Activated CD8-positive, alpha-beta memory T cell treated with anti-CD3 and anti-CD28 coated beads, Interleukin-2, amount 50 U/mL, for 24 hours (primary cell): ENCODE measurements around the gene C2CD2L.
"Not testable (repeated sequence)": the region's sequence is repeated elsewhere in the genome, so short reads cannot be mapped to it uniquely, and the experiment has no call there.

Source experiments
- DNase-seq: peaks from one replicate; pipeline ENCODE4 v3.0.0-alpha.2; 2020; ENCODE audit errors: extremely low read depth

The C2CD2L gene

GRCh38 chr11:119152043-119152442 is 44.9 kb downstream of the C2CD2L start:
- DNase-seq: no peak

GRCh38 chr11:119152604-119153003 is 45.5 kb downstream of the C2CD2L start:
- DNase-seq: no peak

DNA sequence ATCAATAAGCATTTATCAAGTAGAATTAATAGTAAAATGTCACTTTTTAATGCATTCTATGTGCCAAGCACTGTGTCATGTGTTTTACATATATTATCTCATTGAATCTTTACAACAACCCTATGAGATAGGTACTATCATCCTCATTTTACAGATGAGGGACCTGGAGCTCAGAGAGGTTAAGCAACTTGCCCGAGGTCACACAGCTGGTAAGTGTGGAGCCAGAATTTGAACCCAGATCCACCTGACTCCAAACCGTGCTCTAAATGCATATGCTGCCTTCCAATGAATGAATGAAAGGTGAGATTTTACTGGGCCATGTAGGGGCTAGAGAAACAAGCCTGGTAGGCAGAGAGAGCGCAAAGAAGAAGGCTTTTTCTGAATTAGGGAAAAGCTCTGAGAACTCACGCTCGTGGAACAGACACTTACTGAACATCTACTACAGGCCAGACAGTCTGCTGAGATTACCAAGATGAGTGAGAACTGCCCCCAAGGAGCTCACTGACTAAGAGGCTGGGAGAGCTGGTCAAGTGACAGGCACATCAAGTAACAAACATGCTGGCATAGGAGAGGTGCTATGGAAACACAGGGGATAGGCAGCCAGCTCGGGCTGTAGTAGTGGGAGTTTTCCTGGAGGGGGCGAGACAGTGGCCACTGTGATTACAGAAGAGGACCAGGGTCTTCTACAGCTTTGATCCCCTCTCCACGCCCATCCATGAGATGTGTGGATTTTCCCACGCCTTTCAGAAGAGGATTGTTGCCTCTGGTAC is 46.1 kb downstream of the C2CD2L start:
- DNase-seq: no peak

DNA sequence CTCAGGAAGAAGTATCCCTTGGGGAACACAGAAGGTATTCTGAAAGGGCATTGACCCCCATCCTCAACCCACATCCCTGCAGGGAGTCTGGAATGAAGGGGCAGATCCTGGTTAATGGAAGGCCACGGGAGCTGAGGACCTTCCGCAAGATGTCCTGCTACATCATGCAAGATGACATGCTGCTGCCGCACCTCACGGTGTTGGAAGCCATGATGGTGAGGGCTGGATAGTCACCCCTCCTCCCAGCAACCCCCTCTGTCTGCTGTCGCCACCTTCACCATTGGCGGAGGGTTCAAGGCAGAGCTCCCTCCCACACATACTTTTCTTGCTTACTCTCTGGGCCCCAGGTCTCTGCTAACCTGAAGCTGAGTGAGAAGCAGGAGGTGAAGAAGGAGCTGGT is 47.0 kb downstream of the C2CD2L start:
- DNase-seq: no peak

- no peak for DNase-seq
Measured at GRCh38 chr11:119155733-119156492, 48.8 kb downstream of the C2CD2L start.

DNA sequence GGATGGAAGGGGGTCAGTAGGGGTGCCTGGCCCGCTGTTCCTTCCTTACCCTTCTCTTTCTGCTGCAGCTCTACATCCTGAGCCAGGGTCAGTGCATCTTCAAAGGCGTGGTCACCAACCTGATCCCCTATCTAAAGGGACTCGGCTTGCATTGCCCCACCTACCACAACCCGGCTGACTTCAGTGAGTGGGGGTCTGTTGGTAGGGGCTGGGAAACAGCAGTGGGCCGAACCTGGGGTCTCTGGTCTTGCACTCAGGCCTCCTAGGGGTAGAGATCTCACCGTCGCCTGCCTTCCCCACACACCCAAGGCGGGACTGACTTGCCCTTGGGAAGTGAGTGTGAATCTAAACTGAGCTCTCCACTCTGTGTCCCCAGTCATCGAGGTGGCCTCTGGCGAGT is 49.4 kb downstream of the C2CD2L start:
- DNase-seq: no peak

- DNase-seq: no peak
Measured at GRCh38 chr11:119157063-119157462, 49.9 kb downstream of the C2CD2L start.

DNA sequence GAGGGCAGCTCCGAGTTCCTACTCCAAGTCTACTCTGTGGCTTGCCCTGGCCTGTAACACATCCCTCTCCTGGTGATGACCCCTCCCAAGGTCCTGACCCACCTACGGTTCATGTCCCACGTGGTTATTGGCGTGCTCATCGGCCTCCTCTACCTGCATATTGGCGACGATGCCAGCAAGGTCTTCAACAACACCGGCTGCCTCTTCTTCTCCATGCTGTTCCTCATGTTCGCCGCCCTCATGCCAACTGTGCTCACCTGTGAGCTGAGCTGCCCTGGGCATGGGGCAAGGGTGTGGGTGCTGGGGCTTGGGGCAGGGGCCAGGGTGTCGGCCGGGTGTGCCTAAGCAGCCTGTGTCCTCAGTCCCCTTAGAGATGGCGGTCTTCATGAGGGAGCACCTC is 51.3 kb downstream of the C2CD2L start:
- no peak for DNase-seq

DNA sequence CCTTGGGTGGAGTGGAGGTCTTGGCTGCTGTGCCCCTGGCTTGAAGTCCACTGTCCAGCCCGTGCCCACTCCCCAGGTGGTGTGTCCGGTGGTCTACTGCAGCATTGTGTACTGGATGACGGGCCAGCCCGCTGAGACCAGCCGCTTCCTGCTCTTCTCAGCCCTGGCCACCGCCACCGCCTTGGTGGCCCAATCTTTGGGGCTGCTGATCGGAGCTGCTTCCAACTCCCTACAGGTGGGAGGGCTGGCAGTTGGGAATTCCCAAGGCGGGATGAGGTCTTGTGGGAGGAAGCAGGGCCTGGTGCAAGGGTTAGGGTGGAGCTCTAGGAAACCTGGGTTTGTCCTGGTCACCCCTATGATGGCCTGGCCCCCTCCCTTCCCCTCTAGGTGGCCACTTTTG is 53.0 kb downstream of the C2CD2L start:
- DNase-seq: no peak

DNA sequence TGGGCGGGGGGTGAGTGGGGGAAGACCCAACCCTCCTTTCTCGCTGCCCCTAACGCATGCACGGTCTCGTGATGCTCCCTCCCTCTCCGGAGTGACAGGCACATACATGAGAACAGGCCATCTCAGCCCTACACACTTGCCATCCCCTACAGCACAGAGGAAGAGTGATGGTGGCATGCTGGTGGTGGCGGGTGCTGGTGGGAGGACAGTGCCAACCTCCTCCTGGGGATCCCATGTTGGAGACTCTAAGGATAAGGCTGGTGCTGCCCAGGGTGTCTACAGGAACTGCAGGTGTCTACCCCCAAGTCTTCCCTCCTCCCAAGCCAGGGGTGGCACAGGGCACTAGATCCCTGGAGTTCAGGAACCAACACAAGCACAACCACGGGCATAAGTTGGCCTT is 54.7 kb downstream of the C2CD2L start:
- no peak for DNase-seq

DNA sequence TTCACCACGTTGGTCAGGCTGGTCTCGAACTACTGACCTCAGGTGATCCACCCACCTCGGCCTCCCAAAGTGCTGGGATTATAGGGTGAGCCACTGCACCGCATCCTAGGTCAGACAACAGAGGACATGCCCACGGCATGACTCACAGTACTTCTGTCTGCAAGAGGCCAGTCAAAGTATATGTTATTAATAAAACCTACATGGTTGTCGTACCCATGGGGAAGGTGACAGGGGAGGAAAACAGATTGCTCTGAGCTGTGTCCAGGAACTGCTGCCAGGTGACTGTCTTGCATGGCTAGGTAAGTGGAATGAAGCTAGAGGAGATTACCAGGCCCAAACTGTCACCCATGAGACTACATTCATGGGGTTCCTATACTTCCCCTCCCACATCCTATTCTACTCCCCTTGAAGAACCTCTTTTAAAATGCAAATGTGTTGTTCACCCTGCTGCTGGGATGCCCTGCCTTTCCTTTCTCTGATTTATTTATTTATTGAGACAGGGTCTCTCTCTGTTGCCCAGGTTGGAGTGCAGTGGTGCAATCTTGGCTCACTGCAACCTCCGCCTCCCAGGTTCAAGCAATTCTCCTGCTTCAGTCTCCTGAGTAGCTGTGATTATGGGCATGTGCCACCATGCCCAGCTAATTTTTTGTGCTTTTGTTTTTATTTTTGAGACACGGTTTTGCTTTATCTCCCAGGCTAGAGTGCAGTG is 59.4 kb downstream of the C2CD2L start:
- DNase-seq: no peak

DNA sequence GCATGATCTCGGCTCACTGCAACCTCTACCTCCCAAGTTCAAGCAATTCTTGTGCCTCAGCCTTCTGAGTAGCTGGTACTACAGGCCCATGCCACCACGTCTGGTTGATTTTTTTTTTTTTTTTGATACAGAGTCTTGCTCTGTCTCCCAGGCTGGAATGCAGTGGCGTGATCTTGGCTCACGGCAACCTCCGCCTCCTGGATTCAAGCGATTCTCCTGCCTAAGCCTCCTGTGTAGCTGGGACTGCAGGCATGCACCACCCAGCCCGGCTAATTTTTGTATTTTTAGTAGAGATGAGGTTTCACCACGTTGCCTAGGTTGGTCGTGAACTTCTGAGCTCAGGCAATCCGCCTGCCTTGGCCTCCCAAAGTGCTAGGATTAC is 59.9 kb downstream of the C2CD2L start:
- DNase-seq: not testable (repeated sequence)

DNA sequence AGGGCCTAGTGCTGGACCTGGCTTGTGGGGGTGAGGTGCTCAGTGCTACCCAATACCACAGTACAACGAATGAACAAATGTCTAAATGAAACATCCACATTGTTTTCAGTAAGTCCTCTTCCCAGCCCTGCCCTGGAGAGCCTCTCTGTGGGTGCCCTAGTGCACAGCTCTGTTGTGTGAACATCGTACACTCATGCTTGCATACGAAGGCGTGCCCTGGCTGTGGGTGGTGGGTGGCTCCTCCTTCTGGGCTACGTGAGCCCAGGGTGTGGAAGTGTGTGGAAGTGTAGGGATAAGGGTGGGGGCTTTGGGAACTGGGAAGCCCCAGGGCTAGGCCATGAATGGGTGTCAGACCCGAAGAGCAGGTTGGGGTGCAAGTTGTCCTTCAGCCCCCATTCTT is 60.8 kb downstream of the C2CD2L start:
- no peak for DNase-seq
